Endometrial microvascular endothelial cells (primary cell): ENCODE results near the gene CDK5RAP3. TPM values are rescaled to one million over a fixed set of nuclear protein-coding genes. Genes with fewer than 3 reads are reported as not detected.
"Not testable (repeated sequence)": the region's sequence is repeated elsewhere in the genome, so short reads cannot be mapped to it uniquely, and the experiment has no call there.

Source experiments
- in situ Hi-C: cut with HindIII; loops from 2 replicates; pipeline ENCODE4 v1.10.0; 2017; ENCODE audit warnings: low sequenced_read_pairs, low pct_unique_long_range_greater_than_20kb; ENCODE audit errors: inconsistent ontology term
- total RNA-seq: library from RNA; depleted of rRNA; stranded (reverse); fragments of >200 nt; gene quantifications from one replicate; pipeline ENCODE4 v1.2.3, GENCODE V29; 2015; ENCODE audit errors: inconsistent ontology term

Gene CDK5RAP3
- total RNA-seq, 1 donor from 2014 or later: 60.1 TPM

DNA sequence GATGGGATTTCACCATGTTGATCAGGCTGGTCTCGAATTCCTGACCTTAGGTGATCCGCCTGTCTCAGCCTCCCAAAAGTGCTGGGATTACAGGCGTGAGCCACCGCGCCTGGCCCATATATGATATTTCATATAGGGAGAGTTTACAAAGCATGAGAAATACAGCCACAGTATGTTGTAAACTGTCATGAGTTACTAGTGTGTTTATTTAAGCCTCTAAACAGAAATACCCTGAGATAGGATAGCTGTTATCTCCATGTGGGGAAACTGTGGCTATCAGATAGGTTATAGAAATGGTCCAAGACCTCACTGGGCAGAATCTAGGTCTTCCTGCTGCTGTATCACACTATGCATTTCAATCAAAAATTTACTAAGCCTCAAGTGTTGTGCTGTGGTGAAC lies 2.1 kb upstream of the CDK5RAP3 start:
- in situ Hi-C loops: no loop called here

GRCh38 chr17:47969930-47970724 lies 786 bp upstream of the CDK5RAP3 start:
- in situ Hi-C loops: no loop called here

- in situ Hi-C loops: no loop called here
Observed at GRCh38 chr17:47973541-47973940, 2.6 kb downstream of the CDK5RAP3 start.

DNA sequence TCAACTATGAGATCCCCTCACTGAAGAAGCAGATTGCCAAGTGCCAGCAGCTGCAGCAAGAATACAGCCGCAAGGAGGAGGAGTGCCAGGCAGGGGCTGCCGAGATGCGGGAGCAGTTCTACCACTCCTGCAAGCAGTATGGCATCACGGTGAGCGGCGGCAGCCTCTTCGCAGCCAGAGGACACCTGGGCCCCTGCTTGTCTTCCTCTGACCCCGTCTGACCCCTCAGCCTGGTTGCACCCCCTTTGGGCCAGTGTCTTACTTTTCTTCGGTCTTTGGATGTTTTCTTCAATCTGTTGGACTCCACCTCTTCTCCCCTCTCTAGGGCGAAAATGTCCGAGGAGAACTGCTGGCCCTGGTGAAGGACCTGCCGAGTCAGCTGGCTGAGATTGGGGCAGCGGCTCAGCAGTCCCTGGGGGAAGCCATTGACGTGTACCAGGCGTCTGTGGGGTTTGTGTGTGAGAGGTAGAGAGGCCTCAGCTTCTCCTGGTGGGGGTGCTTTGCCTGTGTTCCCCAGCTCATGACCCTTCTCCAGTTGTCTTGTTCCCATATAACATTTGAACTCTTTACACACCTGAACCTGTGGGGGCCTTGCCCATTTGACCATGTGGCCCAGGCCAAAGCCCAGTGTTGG lies 4.4 kb downstream of the CDK5RAP3 start:
- in situ Hi-C loops: no loop called here

DNA sequence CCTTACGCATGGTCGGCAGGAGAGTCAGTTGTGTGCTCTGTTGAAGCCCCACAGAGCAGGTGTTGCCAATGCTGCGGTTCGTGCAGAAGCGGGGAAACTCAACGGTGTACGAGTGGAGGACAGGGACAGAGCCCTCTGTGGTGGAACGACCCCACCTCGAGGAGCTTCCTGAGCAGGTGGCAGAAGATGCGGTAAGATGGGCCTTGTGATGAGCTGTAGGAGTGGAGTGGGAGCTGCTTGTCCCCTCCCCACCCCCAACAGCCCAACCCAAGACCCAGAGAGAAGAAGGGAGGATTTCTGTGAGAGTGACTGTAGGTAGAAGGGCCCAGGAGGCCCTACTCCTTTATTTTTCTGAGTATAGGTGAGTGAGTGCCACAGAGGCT lies 4.9 kb downstream of the CDK5RAP3 start:
- in situ Hi-C loops: no loop called here

DNA sequence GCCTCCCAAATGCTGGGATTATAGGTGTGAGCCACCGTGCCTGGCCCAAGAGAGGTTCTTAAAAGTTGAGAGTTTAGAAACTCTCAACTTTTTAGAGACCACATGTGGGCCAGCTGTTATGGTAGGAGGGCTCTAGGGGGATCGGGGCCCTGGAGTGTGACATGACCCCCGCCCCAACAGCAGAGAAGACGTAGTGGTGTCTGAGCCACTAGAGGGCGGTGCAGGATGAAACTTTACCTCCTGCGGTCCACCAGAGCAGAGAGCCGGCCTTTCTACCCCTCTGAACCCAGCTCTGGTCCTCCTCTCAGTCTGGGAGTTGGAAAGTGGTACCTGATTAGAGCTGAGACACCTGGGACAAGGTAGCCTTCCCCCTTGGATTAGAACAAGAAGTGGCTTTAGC lies 7.4 kb downstream of the CDK5RAP3 start:
- in situ Hi-C loops: no loop called here

GRCh38 chr17:47980541-47980940 lies 9.6 kb downstream of the CDK5RAP3 start:
- in situ Hi-C loops: no loop called here

- in situ Hi-C loops: no loop called here
Observed at GRCh38 chr17:47981462-47981861, 10.5 kb downstream of the CDK5RAP3 start.

DNA sequence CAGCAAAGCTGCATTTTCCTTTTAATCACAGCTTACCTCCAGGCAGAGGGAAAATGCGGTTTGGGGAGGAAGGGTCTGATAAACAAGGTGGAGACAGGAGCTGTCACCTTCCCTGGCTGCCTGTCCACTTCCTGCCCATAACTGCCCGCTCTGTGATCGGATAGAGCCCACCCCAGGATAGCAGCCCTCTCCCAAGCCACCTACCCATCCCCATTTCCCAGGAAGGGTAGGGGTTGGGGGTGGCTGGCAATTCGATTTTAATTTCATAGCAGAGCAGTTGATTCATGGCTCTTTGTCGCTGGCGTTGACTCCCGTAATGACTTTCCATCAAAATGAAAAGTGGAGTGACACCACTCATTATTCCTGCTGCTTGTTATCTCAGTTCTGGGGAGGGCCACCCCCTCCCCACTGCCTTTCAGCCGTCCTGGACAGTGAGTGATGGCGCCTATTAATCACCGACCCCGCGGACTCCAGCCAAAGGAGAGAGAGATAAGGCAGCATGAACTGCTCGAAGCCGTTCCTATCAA lies 11.2 kb downstream of the CDK5RAP3 start:
- in situ Hi-C loops: no loop called here

DNA sequence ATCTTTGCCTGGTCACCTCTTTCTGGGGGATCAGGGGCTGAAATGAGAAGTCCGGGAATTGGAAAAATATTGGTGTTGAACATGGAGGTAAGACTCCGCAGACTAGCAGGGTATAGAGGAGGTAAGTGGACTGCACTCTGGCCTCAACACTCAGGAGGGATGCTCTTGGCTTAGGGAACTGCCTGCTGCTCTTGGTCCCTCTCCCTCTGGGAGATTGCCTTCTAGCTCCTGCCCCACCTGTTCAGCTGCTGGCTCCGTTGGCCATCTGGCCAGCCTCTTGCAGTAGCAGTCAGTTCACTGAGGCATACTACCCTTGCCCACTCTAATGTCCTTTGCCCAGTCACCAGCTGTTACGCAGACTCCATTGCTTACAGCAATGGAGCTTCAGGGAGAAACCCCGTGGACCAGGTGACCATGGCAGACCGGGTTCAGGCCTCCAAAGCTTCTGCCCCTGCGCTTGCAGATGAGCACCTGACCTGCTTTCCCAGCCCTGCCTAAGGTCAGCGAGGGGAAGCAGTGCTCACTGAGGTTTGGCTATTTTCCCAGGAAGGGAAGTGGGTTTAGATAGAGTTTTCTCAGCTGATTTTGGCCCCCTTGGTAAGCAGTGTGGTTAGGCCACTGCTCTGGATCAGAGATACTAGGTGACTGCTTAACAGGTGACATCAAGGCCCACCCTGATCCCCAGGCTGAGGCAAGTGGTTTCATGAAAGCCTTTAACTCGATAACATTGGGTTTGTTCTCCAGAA lies 11.9 kb downstream of the CDK5RAP3 start:
- in situ Hi-C loops: no loop called here

DNA sequence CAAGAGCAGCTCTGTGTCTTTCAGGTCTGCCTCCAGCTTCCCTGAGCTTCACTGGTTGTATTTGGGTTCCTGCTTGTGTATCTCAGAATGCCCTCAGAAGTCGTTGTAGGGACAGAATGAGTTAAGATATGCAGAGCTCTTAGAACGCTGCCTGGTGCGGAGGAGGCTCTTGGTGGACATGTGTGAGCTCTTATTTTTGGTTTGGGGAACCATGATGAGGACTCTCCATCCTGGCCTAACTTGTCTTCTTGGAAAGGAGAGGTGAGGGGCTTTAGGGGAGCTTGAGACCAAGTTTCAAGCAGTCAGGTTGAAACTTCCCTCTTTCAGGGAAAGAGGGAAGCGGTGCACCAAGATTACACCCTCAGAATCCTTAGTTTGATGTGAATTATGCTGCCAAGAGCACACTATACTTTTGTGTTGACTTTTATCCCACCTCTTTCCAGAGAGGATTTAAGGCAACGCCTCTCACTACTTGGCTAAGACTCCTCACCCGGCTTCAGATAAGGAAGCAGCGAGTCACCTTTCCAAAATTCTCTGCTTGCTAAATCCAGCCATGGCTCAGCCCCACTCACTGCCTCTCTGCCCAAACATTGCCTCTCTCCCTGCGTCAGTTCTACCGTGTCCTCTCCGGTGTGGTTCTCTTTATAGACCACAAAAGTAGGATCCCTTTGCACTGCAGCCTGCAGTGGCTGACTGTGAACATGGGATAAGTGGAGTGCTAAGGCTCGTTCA lies 12.7 kb downstream of the CDK5RAP3 start:
- in situ Hi-C loops: no loop called here

DNA sequence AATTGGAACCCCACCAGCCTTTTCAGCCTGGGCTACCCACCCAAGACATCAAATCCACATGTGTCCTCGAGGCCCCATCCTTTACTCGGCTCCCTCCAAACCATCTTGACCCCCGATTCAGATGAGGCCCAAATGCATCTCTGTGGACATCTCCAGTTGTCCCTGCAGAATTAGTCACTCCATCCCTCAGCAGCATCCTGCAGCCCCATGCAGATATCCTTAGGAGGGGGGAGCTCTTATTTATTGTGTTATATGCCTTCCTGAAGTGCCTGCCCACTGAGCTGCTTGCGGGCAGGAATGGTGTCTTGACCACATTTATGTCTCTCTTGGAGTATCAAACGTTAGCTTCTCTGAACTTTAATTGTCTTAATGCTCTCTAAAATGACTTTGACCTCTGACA lies 15.6 kb downstream of the CDK5RAP3 start:
- in situ Hi-C loops: no loop called here

GRCh38 chr17:47987240-47987835 lies 16.4 kb downstream of the CDK5RAP3 start:
- in situ Hi-C loops: no loop called here

DNA sequence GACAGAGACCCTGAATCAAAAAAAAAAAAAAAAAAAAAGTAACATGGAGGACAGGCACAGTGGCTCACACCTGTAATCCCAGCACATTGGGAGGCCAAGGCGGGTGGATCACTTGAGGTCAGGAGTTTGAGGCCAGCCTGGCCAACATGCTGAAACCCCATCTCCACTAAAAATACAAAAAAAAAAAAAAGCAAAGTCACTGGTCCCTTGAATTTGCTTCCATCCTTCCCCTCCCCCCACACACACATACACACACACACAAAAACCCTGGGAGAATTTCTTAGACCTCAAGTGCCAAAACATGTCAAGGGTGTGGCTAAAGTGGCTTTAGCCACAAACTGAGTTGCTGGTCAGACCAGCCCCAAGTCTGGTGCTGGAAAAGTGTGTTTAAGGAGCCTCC lies 17.5 kb downstream of the CDK5RAP3 start:
- in situ Hi-C loops: not testable (repeated sequence)

DNA sequence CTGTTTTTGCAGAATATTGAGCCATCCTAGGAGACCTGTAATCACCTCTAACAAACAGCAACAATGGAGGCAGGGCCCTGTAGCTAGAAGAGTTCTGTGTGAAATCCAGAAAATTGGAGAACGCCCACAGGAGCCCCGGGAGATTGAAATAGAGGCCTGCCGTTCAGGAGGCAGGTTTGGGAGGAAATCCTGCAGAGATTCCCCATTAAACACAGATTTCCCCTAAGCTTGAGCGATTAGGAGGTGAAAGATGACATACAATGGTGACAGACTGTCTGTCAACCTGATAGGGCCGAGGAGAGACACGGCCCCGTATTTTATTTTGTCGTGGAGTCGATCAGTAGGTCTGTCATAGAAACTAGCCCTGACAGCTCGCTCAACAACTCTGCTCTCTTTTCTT lies 18.2 kb downstream of the CDK5RAP3 start:
- in situ Hi-C loops: no loop called here

- in situ Hi-C loops: no loop called here
Observed at GRCh38 chr17:47989700-47990099, 18.8 kb downstream of the CDK5RAP3 start.

GRCh38 chr17:47990962-47991731 lies 20.2 kb downstream of the CDK5RAP3 start:
- in situ Hi-C loops: no loop called here

DNA sequence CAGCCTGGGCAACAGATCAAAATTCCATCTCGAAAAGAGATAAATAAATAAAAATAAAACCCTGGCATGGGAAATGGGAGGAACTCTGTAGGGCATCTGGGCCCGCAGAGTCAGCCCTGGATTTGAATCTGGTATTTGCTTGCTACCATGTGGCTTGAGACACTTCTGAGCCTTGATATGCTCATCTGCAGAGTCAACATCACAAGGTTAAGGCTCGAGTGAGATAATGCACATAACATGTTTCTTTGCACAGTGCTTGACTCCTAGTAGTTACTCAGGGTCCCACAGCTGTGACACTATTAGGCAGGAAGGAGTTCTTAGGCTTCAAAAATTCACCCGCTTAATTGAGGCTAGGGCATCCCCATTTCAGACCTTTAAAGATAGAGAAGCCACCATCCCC lies 21.3 kb downstream of the CDK5RAP3 start:
- in situ Hi-C loops: no loop called here
